Ureter (tissue), 1 donor: ENCODE data around the gene LCE3C. TPM values are rescaled to one million over a fixed set of nuclear protein-coding genes. Genes with fewer than 3 reads are reported as not detected.
"Not testable (repeated sequence)": the region's sequence is repeated elsewhere in the genome, so short reads cannot be mapped to it uniquely, and the experiment has no call there.

Experiments
- DNase-seq: peaks from one replicate; pipeline ENCODE4 v3.0.0-alpha.2; 2020; ENCODE audit warnings: low spot score
- total RNA-seq: library from RNA; stranded (reverse); gene quantifications from one replicate; pipeline ENCODE4 v1.2.4, GENCODE V29; 2023
- donor health status: DM: yes; HTN: yes; CAD: no.

LCE3C gene, protein sequence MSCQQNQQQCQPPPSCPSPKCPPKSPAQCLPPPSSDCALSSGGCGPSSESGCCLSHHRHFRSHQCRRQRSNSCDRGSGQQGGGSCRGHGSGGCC
- not detected for total RNA-seq

DNA sequence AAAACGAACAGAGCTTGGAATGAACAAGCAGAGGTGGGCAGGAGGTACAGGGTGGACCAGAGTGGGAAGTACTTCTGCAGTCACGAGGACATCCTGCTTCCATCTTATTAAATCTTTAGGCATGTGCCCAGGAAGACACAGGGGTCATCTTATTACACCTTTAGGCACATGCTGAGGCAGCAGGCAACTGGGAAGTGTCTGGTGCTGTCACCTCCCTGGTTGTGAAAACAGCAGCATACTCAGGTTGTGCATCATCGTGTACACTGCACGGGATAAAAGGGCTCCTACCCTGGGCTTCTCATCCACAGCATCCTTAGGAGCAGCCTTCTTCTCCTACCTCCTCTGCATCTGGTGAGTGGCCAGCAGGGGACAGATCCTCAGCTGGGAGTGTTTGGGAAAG, at the start of gene LCE3C:
Gene LCE3C, plus strand, starts transcription at position 301 of the 400 bp plus-strand sequence. CDS start 498 bp downstream, outside the sequence.
- DNase-seq, result no peak

DNA sequence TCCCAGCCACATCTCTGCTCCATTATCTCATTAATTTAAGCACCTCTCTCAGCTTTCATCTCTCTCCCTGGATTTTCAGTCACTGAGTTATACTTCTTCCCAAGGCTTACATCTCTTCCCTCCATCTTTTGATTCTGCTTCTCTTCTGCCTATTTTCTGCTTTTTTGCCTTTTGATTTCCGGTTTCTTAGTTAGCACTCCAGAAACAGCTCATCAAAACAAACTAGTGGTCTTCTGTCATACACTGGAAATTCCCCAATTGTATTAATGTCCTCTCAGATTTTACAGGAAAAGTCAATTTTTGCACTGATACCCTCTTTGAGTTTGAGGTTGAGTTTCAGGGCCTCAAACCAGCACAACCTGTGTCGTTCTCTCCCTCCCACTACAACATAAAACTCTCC, 34.9 kb upstream of the LCE3C start:
- DNase-seq, result no peak

DNA sequence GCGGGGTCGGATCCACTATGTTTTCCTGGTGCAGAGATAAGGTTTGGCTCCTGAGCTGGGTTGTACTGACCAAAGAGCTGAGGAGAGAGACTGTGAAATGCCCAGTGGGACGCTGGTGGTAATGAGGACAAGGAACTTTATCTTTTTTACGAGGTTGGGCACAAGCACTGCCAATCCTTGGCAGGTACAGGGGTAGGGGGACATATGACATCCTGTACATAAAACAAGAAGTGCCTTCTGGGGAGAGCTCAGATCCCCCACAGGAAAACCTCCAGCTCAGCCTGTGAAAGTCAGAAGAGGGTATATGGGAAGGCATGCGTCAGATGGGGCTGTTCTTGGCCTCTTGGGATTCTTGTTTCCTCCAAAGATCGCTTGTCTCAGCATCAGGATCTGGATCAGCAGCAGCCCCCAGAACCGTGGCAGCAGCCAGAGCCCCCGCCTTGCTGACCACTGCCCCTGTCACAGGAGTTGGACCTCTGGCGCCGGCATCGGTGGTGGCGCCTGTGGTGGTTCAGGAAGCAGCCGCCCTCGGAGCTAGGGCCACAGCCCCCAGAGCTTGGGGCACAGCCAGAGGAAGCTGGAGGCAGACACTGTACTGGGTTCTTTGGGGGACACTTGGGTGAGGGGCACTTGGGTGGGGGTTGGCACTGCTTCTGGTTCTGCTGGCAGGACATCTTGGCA, 34.4 kb upstream of the LCE3C start:
- no peak for DNase-seq

DNA sequence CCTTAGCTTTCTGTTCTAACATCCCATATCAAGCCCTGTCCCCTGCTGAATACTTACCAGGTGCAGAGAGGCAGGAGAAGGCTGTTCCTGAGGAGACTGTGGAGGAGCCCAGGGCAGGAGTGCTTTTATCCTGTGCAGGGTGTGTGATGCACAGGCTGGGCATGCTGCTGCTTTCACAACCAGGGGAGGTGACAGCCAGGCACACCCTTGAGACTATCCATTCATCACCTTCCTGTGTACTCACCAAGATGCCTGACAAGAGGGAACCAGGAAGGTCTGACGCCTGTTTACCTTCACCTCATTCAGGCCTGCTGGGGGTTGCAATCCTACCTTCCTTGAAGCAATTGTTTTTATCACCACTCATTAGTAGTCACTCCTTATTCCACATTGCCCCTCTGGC, 33.4 kb upstream of the LCE3C start, which contains the start of gene LCE3E:
Gene LCE3E, minus strand, starts transcription at position 100 of the 400 bp plus-strand sequence. CDS start 572 bp downstream, outside the sequence.
- peak; percentile 48 for DNase-seq

DNA sequence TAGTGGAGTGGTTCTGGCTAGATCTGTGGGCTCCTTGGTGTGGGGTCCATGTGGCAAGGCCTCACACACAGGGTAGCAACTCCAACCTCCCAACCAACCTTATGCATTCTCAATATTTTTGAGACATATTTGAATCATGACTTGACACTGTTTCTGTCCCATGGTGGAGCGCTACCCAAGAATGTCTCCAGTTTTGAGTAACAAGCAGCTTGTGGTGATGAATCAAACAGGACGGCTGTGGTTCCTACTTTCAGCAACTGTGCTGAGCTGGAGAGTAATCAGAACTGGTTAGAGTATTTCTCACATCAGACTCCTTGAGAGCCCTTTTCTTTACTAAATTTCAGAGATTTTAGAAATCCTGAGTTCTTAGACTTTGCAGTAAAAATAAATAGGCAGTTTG, 22.9 kb upstream of the LCE3C start:
- no peak for DNase-seq

DNA sequence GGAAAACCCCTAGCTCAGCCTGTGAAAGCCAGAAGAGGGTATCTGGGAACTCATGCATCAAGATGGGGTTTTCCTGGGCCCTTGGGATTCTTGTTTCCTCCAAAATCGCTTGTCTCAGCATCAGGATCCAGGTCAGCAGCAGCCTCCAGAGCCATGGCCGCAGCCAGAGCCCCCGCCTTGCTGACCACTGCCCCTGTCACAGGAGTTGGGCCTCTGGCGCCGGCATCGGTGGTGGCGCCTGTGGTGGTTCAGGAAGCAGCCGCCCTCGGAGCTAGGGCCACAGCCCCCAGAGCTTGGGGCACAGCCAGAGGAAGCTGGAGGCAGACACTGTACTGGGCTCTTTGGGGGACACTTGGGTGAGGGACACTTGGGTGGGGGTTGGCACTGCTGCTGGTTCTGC, 20.5 kb upstream of the LCE3C start:
- not testable (repeated sequence) for DNase-seq

DNA sequence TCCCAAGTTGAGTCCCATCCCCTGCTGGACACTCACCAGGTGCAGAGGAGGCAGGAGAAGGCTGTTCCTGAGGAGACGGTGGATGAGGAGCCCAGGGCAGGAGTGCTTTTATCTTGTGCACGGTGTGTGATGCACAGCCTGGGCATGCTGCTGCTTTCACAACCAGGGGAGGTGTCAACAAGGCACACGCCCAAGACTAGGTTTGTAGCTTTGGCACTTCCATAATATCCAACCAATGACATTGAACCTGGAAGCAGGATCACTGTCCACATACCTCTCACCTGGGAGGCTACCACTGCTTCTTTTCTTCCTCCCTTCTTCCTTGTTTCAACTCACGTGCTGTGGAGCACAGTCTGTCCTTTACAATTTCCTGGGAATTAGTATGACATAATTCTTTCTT, 19.6 kb upstream of the LCE3C start, which contains the start of gene LCE3D:
Gene LCE3D, minus strand, starts transcription at position 84 of the 400 bp plus-strand sequence. CDS start 580 bp downstream, outside the sequence.
- no peak for DNase-seq

DNA sequence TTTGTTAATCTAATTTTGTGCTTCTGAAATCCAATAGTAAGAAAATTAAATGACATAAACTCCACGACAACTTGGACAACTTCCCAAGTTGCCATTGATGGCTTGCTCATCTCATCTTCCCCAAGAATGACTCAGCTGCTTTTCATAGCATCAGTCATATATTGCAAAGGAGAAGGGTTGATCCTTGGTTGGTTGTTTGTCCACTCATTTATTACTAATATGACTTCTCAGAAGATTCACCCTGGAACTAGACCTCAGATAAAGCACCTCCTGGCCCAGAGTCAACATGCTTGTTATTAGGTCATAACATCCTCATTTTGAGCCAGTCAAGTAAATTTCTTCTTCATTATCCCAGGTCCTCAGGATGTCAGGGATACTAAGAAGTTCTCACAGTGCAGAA, 17.4 kb upstream of the LCE3C start:
- no peak for DNase-seq

DNA sequence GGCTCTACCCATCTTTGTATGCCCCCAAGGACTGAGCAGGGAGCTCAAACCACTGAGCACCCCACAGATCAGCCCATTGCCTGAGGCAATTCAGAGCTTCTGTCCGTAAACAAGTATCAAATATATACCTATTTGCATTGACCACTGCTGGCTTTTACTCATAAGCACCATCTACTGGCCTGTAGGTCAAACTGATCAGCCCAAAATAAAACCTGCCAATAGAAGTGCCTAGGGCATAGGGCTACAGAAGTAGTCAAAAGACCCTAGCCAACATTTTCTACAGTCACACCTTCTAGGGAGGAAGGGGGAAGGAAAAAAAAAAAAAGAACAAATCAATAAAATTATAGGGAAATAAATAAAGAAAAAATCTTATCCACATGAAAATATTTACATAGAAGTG, 14.4 kb upstream of the LCE3C start:
- DNase-seq, result no peak

DNA sequence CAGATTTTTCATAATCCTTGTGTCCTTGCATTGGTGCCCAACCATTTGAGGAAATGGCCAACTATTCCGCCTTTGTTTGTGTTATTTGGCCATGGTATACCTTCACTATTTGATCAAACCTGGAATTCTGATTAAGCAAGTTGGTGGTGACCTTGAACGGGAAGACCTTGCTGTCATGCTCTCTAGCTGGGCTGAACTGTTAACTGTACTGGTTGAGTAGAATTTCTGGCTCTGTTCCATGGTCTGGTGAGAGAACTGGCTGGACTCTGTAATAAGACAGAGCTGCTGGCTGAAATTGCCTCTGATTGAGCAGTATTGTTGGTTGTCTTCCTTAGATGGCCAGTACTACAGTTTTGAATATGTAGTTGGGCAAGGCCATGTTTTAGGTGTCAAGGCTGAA, 3.0 kb upstream of the LCE3C start:
- no peak for DNase-seq

DNA sequence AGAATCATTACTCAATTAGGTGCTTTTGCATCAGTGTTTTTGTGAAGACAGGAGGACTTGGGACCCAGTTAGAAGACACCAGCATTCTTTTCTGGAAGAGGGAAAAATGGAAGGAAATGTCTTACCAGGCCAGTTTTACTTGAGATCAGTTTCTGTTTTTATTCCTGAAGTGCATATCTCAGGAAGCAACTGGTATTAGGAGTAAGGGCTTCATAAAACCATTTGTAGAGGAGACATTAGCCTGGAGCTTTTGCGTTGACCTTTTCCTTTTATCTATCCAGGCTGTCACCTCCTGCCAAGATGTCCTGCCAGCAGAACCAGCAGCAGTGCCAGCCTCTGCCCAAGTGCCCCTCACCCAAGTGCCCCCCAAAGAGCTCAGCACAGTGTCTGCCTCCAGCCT, 13.5 kb downstream of the LCE3C start, which contains the start of gene LCE3B:
Gene LCE3B, plus strand, starts transcription at position 301 of the 400 bp plus-strand sequence. Its CDS starts 0 bp downstream, at position 301.
- DNase-seq, result no peak

DNA sequence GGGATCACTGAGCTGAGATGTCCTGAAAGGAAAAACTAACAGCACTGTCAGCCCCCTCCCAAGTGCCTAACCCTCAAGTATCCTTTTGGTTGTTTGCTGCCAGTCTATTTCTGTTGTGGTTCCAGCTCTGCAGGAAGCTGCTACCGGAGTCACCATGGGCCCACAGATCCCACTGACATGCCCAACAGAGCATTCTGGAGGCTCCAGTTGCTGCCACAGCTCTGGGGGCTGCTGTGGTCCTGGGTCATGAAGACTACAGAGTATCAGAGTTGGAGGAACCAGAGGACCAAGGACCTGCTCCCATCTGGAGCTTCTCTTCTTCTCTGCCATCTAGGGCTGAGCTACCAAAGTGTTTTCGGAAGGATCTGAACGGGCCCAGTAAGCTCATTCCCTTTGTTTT, 22.0 kb downstream of the LCE3C start:
- no peak for DNase-seq

DNA sequence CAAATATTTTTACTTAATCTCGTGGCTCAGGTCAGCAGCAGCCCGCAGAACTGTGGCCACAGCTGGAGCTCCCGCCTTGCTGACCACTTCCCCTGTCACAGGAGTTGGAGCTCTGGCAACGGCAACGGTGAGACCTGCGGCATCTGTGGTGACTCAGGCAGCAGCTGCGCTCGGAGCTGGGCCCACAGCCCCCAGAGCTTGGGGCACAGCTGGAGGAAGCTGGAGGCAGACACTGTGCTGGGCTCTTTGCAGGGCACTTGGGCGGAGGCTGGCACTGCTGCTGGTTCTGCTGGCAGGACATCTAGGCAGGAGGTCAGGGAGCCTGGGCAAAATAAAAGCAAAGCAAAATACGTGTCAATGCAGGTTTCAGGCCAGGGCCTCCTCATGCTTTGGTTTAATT, 22.8 kb downstream of the LCE3C start, which contains the start of gene LCE3A:
Gene LCE3A, minus strand, starts transcription at position 301 of the 400 bp plus-strand sequence. Its CDS starts 0 bp downstream, at position 301.
- DNase-seq, result peak; percentile 46

DNA sequence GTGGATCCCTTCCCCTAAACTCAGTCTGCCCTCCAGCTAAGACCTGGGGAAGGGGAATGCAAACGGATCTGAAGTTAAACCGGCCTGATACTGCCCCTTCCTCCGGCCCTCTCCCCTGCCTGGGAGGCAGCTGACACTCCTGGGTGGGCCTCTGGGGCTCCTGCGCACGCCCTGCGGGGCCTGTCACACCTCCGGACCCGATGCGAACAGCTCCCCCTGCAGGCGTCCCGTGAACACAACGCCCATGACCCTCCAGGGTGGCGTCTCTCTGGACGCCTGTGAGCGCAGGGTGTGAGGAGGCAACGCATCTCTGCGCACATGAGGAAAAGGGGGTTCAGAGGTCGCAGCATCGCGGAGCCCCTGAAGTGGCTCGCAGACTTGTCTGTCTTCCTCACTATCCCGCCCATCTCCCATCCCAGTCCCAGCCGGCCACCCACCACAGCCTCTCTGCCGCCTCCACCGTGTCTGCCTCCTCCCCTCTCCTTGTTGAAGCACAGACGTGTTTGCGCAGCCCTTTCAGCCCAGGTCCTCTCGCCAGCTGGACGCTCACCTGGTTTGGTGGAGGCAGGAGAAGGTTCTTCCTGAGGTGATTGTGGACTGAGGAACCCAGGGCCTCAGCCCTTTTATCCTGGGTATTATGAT, 23.3 kb downstream of the LCE3C start:
- no peak for DNase-seq

DNA sequence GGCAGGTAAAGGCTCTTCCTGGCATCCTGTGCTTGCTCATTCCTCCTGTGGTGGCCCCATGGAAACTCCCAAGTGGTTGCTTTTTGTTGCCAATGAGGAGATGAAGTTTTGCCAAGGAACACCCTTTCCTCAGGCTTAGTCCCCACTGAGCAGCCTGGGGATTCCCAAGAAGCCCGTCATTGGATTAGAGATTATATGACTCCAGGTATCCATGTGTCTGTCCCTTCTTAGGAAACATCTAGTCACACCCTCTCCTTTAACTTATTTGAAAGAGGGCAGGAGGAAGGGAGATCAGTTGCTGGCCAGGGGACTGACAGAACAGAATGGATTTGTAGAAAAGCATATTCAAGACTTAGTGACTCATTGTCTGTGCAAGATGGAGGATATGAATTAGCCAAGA, 26.7 kb downstream of the LCE3C start:
- DNase-seq, result no peak

DNA sequence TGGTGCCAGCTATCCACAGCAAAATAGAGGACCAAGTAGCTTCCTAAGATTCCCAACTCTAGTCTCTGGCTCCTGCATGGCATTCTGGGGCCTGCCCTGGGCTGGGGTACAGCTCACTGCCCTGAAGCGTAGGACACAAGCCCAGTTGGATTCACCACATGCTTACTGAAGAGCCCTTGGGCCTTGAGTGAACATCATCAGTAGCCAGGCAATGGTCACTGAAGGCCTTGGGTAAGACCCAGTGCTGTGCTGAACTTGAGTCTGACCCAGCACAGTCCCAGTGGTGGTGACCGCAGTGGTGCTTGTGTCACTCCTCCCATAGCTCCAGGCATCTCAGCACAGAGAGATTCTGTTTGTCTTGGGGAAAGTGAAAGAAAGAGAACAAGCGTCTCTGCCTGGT, 30.6 kb downstream of the LCE3C start:
- DNase-seq, result no peak

DNA sequence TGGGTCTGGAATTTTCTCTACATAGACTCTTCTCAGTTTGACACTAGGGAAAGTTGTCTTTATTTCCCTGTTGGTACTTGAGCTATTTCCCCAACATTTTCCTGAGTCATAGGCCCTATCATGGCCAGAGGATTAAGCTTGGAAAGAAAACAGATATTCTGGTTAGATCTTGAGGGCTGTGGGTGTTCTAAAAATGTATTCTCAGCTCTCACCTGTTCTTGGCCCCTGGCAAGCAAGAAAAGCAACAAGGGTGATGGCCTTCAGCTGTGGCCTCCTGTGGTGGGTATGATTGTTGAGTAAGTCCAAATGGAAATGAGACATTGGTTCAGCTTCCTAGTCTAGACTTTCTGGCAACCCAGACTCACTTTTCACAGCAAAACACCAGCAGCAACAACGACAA, 40.3 kb downstream of the LCE3C start:
- DNase-seq, result no peak

DNA sequence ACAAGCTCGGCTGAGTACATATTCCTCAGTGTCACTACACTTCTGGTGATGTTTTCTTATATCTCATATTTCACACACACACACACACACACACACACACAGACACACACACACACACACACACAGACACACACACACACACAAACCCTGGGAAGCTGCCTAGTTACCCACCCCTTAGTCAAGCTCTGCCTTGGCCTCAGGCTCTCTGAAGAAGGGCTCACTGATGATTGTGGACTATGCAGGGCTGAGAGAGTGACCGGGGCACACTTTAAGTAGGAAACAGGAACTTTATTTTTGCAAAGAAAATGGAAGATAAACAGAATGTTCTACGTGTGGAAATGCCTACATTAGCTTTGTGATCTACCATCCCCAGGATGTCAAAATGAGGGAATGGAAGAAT, 43.9 kb downstream of the LCE3C start:
- DNase-seq, result no peak

DNA sequence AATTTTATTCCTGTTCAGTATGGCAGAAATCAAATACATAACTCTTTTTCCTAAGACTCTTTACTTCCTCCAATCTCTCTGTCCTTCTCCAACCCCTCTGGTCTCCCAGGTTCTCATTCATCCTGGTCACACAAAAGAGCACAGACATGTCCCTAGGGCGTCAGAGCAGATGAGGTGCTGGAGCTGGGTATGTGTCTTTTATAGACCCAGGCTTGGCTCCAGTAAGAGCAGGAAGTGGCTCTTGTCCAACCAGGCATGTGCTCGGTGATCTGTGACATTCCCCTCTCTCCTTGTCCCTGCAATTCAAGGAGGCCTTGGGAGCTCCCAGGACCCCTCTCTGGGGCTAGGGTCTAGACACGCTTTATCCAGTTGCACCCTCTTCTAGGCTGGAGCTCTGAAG, 45.1 kb downstream of the LCE3C start:
- DNase-seq, result no peak

DNA sequence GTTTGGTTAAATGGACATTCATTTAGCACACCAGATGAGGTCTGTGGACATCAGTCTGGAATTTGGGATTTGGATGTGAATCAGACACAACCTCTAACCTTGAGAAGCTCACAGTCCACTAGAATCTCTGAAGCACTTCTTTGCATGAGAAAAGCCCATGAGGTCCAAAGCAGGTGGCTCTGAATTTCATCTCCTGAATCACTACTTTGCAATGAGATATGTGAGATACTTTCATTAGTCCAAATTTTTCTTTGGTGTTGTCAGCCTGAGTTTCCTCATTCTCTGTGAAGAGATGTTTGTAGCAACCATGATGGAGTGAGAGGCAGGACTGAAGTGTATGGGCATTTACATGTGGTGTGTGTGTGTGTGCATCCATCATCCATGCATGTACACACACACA, 46.6 kb downstream of the LCE3C start:
- DNase-seq, result no peak
